ENCODE measurements around the gene DMAP1. TPM values are rescaled to one million over a fixed set of nuclear protein-coding genes. Genes with fewer than 3 reads are reported as not detected.

The DMAP1 gene
- total RNA-seq, 1 donor from 2014 or later: 64.7 TPM

GRCh38 chr1:44208226-44208625, 5.0 kb upstream of the DMAP1 start:
- H3K36me3 ChIP-seq (ENCODE audit: control insufficient read depth, insufficient read depth, low read length): no peaks in the 10 kb centered on the region
- DNase-seq (ENCODE audit: low read depth): no peak
- H3K4me3 ChIP-seq (ENCODE audit: low read depth, low read length): no peak overlapping the region
- peaks cover 2% of the 10 kb centered on the region for H3K27me3 ChIP-seq (ENCODE audit: control insufficient read depth, insufficient read depth, low read length)
- no peak for TF ChIP-seq CTCF (IDR thresholded peaks at IDR 0.05; ENCODE audit: insufficient read depth, low read length, poor library complexity, severe bottlenecking)

DNA sequence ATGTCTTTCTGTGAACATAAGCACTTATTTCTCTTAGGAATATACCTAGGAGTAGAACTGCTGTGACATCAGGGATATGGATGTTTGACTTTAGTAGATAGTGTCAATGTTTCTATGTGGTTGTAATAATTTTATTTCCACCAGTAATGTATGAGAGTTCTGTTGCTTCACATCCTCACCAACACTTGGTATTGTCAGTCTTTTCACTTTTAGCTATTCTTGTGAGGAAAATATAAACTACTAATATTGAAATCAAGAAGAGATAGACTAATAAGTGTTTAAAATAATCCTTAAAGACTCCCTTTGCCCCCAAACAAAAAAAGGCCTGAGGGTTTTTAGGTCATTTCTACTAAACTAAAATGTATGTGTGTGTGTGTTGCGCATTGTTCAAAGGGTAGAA, 2.7 kb upstream of the DMAP1 start:
- Histone ChIP-seq H3K27me3 (ENCODE audit: control insufficient read depth, insufficient read depth, low read length) (peaks cover 2% of the 10 kb centered on the region), H3K36me3 (ENCODE audit: control insufficient read depth, insufficient read depth, low read length) (no peaks in the 10 kb centered on the region), H3K4me3 (ENCODE audit: low read depth, low read length) (no peak overlapping the region)
- no peak for DNase-seq (ENCODE audit: low read depth)
- TF ChIP-seq CTCF (IDR thresholded peaks at IDR 0.05; ENCODE audit: insufficient read depth, low read length, poor library complexity, severe bottlenecking): no peak

DNA sequence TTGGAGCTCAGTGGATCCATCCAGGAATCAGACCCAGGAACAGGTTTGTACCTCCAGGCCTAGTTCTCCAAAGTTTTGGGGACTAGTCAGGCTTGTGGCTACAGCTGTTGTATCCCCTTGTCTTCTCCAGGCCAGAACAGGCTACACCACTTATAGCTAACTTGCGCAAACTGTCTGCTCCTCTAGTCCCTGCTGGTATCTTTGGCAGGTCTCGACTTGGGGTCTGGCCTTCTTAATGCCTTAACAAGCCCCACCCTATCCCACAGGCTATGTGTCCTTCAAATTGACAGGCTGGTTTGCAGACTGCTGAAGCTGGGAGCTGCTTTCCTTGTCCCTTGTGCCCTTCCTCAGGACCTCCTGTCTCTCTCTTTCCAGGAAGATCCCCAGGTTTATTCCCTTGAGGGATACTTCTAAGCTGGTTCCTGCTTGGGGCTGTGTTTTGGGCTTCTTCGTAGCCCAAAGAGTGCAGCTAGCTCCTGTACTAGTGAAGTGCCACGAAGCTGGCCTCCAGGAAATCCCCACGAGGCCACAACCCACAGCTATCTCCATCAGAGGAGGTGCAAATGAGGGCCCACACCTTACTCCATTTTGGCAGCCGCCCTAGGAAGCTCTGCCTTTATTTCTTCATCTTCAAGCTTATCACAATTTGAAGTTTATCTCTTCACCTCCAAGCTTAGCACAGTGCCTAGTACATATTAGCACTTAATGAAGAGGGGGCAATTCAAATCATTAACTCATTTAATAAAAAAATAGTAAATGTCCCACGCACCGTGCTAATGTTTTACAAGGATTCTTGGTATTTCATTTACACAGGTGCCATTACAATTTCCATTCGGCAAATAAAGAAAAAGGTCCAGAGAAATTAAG, 683 bp upstream of the DMAP1 start:
- H3K36me3 ChIP-seq (ENCODE audit: control insufficient read depth, insufficient read depth, low read length): no peaks in the 10 kb centered on the region
- peak overlapping the region; percentile 63 for H3K4me3 ChIP-seq (ENCODE audit: low read depth, low read length)
- no peak for DNase-seq (ENCODE audit: low read depth)
- H3K27me3 ChIP-seq (ENCODE audit: control insufficient read depth, insufficient read depth, low read length): peaks cover 2% of the 10 kb centered on the region
- no peak for TF ChIP-seq CTCF (IDR thresholded peaks at IDR 0.05; ENCODE audit: insufficient read depth, low read length, poor library complexity, severe bottlenecking)

GRCh38 chr1:44217809-44218410, 4.6 kb downstream of the DMAP1 start:
- no peak for DNase-seq (ENCODE audit: low read depth)
- no peaks in the 10 kb centered on the region for H3K27me3 ChIP-seq (ENCODE audit: control insufficient read depth, insufficient read depth, low read length)
- H3K36me3 ChIP-seq (ENCODE audit: control insufficient read depth, insufficient read depth, low read length): peaks cover 2% of the 10 kb centered on the region
- no peak overlapping the region for H3K4me3 ChIP-seq (ENCODE audit: low read depth, low read length)
- peak; percentile 96 for TF ChIP-seq CTCF (IDR thresholded peaks at IDR 0.05; ENCODE audit: insufficient read depth, low read length, poor library complexity, severe bottlenecking)

DNA sequence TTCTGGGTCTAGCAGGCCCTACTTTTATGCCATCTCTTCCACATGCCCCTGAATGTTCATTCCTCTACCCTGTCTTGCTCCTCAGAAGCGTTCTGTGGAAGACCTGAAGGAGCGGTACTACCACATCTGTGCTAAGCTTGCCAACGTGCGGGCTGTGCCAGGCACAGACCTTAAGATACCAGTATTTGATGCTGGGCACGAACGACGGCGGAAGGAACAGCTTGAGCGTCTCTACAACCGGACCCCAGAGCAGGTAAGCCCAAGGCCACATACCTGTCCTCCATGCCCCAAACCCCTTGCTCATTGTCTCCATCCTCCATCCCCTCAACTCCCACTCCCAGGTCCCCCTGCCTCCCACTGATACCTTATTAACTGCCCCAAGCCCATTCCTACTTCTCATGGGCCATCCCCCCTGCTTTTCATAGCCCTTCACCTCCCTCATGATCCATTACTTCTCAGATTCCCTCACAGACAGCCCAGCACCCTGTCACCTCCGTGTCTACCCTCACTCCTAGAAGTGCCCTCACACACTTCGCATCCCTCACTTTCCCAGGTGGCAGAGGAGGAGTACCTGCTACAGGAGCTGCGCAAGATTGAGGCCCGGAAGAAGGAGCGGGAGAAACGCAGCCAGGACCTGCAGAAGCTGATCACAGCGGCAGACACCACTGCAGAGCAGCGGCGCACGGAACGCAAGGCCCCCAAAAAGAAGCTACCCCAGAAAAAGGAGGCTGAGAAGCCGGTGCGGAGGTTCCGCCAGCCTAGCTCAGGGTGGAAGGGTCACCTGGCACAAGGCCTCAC, 5.4 kb downstream of the DMAP1 start:
- Histone ChIP-seq H3K36me3 (ENCODE audit: control insufficient read depth, insufficient read depth, low read length) (peaks cover 2% of the 10 kb centered on the region), H3K27me3 (ENCODE audit: control insufficient read depth, insufficient read depth, low read length) (no peaks in the 10 kb centered on the region)
- TF ChIP-seq CTCF (IDR thresholded peaks at IDR 0.05; ENCODE audit: insufficient read depth, low read length, poor library complexity, severe bottlenecking): no peak

More for the DNA sequence above, 5.4 kb downstream of the DMAP1 start:
- no peak overlapping the region for H3K4me3 ChIP-seq (ENCODE audit: low read depth, low read length)
- DNase-seq (ENCODE audit: low read depth): no peak

Data from kidney epithelial cell (primary cell).